Calu3 (cell line): ENCODE data around the gene DIAPH1. TPM values are rescaled to one million over a fixed set of nuclear protein-coding genes. Genes with fewer than 3 reads are reported as not detected.
A peak's percentile ranks its signal among the peaks of the same experiment; 100 is the strongest.

ENCODE experiments used
- BruUV-seq: library from RNA; stranded (reverse); fragments of 400-500 nt; replicated peaks from 2 replicates; lab custom pipeline; 2021; lab: Mats Ljungman, UMichigan
- CTCF ChIA-PET: fragments of 300-600 bp; sonication (Branson Sonifier 250); formaldehyde crosslinking; loops from one replicate; lab custom pipeline; 2022; ENCODE audit warnings: antibody characterized with exemption; lab: Charles Lee
- DNase-seq: peaks from one replicate; pipeline ENCODE4 v3.0.0; 2022
- H3K27ac Mint-ChIP-seq: one replicate; pipeline ENCODE4 v1.8.0; 2022; ENCODE audit warnings: mixed read lengths; ENCODE audit not compliant: unreplicated experiment
- H3K27me3 Mint-ChIP-seq: one replicate; pipeline ENCODE4 v1.8.0; 2022; ENCODE audit warnings: mixed read lengths; ENCODE audit not compliant: unreplicated experiment
- H3K36me3 Mint-ChIP-seq: one replicate; pipeline ENCODE4 v1.8.0; 2022; ENCODE audit warnings: mild to moderate bottlenecking, moderate library complexity, mixed read lengths; ENCODE audit not compliant: insufficient read depth, unreplicated experiment
- H3K4me1 Mint-ChIP-seq: one replicate; pipeline ENCODE4 v1.8.0; 2022; ENCODE audit warnings: mild to moderate bottlenecking, low read depth, mixed read lengths; ENCODE audit not compliant: unreplicated experiment
- H3K4me3 Mint-ChIP-seq: one replicate; pipeline ENCODE4 v1.8.0; 2022; ENCODE audit warnings: mild to moderate bottlenecking, low read depth, moderate library complexity, mixed read lengths; ENCODE audit not compliant: unreplicated experiment
- H3K9me3 Mint-ChIP-seq: one replicate; pipeline ENCODE4 v1.8.0; 2022; ENCODE audit warnings: low read depth, mixed read lengths; ENCODE audit not compliant: unreplicated experiment
- CTCF ChIP-seq: fragments of 200-600 bp; IDR thresholded peaks from one replicate; pipeline ENCODE4 v1.8.0; 2022; ENCODE audit warnings: antibody characterized with exemption; ENCODE audit not compliant: unreplicated experiment
- intact Hi-C: fragments of 100-400 bp; cut with micrococcal nuclease; formaldehyde crosslinking; loops from one replicate; pipeline ENCODE4 v1.10.0; 2022; ENCODE audit not compliant: unreplicated experiment
- total RNA-seq: library from RNA; stranded (reverse); gene quantifications from 2 replicates; pipeline ENCODE4 v1.2.3, GENCODE V29; 2022

Gene DIAPH1
- total RNA-seq, 1 experiment from 2014 or later, result 219 TPM

- Mint-ChIP-seq H3K4me1 (no peaks in the 10 kb centered on the region), H3K27me3 (no peaks in the 10 kb centered on the region), H3K36me3 (peaks cover 66% of the 10 kb centered on the region), H3K4me3 (no peak overlapping the region), H3K9me3 (no peaks in the 10 kb centered on the region), H3K27ac (peak overlapping the region; percentile 18)
- DNase-seq, result peak; percentile 84
- BruUV-seq, result no TSS peak
- TF ChIP-seq CTCF, result peak; percentile 93
- CTCF ChIA-PET, result interaction anchor here (0.6 to 2.0 kb wide), 2 partner anchors 9 to 29 kb away, joined by 3 to 7 read pairs; no protein-coding TSS in a partner anchor
- intact Hi-C loops, result no loop called here
Measured at GRCh38 chr5:141512390-141512910, 106.3 kb downstream of the DIAPH1 start.

GRCh38 chr5:141511771-141512325 is 107.0 kb downstream of the DIAPH1 start:
- TSS peak; percentile 62 for BruUV-seq
- Mint-ChIP-seq H3K36me3 (peaks cover 62% of the 10 kb centered on the region), H3K4me1 (no peaks in the 10 kb centered on the region), H3K4me3 (no peak overlapping the region), H3K27me3 (no peaks in the 10 kb centered on the region), H3K9me3 (no peaks in the 10 kb centered on the region), H3K27ac (peak overlapping the region; percentile 18)
- intact Hi-C loops, result no loop called here
- CTCF ChIA-PET, result interaction anchor here (2.0 kb wide), 1 partner anchor 10 kb away, joined by 7 read pairs; no protein-coding TSS in a partner anchor
- DNase-seq, result no peak
- TF ChIP-seq CTCF, result no peak

- Mint-ChIP-seq H3K4me1 (no peaks in the 10 kb centered on the region), H3K9me3 (no peaks in the 10 kb centered on the region), H3K36me3 (peaks cover 61% of the 10 kb centered on the region), H3K27ac (peak overlapping the region; percentile 18), H3K27me3 (no peaks in the 10 kb centered on the region), H3K4me3 (no peak overlapping the region)
- no peak for DNase-seq
- CTCF ChIA-PET, result interaction anchor here (0.7 to 2.0 kb wide), 3 partner anchors 10 to 36 kb away, joined by 3 to 7 read pairs (median 3); partner anchors contain the start of gene PCDHGC3
- no TSS peak for BruUV-seq
- intact Hi-C loops, result no loop called here
- no peak for TF ChIP-seq CTCF
Measured at GRCh38 chr5:141510850-141511601, 107.8 kb downstream of the DIAPH1 start.

- DNase-seq, result no peak
- no TSS peak for BruUV-seq
- Mint-ChIP-seq H3K4me3 (no peak overlapping the region), H3K27ac (no peak overlapping the region), H3K36me3 (peaks cover 61% of the 10 kb centered on the region), H3K9me3 (no peaks in the 10 kb centered on the region), H3K27me3 (no peaks in the 10 kb centered on the region), H3K4me1 (no peaks in the 10 kb centered on the region)
- intact Hi-C loops, result no loop called here
- no peak for TF ChIP-seq CTCF
- CTCF ChIA-PET, result interaction anchor here (0.7 to 1.3 kb wide), 3 partner anchors 11 to 523 kb away, joined by 3 read pairs; partner anchors contain the start of gene TAF7
Measured at GRCh38 chr5:141510160-141510559, 108.6 kb downstream of the DIAPH1 start.
